Astrocyte of the cerebellum (primary cell): ENCODE measurements around the gene CACNA2D3.

Source experiments
- DNase-seq: peaks from one replicate; pipeline ENCODE4 v3.0.0-alpha.2; 2011; ENCODE audit warnings: low read depth
- H3K4me3 ChIP-seq: 2 replicates; pipeline ENCODE4 v1.5.1; 2011; ENCODE audit warnings: mild to moderate bottlenecking, low read depth, low read length, moderate library complexity
- in situ Hi-C: cut with HindIII; loops from 2 replicates; pipeline ENCODE4 v1.10.0; 2017; ENCODE audit warnings: low sequenced_read_pairs
- TF ChIP-seq, protein P1 (sequence below): IDR thresholded peaks from 2 replicates; pipeline ENCODE4 v1.5.1; 2012; ENCODE audit warnings: low read length, low read depth, moderate library complexity, mild to moderate bottlenecking; ENCODE audit errors: missing control alignments

The CACNA2D3 gene

GRCh38 chr3:54331341-54331740 is 209.0 kb downstream of the CACNA2D3 start:
- no peak for DNase-seq
- in situ Hi-C loops, result no loop called here
- TF ChIP-seq, protein P1, sequence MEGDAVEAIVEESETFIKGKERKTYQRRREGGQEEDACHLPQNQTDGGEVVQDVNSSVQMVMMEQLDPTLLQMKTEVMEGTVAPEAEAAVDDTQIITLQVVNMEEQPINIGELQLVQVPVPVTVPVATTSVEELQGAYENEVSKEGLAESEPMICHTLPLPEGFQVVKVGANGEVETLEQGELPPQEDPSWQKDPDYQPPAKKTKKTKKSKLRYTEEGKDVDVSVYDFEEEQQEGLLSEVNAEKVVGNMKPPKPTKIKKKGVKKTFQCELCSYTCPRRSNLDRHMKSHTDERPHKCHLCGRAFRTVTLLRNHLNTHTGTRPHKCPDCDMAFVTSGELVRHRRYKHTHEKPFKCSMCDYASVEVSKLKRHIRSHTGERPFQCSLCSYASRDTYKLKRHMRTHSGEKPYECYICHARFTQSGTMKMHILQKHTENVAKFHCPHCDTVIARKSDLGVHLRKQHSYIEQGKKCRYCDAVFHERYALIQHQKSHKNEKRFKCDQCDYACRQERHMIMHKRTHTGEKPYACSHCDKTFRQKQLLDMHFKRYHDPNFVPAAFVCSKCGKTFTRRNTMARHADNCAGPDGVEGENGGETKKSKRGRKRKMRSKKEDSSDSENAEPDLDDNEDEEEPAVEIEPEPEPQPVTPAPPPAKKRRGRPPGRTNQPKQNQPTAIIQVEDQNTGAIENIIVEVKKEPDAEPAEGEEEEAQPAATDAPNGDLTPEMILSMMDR, result no peak

DNA sequence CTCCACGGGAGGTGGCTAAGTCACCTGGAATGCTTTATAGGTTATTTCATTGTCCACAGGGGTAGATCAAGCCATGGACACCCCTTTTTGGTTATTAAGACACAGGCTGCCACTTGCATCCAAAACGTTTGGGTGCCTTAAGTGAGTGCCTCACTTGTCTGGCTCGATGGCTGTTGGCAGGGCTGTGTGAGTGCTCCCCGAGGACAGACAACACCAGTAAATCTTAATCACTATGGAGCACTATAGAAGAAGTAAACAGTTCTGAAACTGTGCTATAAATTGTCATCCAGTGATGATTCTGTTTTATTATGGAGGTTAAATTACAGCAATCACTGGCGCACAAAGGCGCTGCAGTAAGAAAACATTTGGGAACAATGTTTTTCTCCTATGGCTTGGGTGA is 215.5 kb downstream of the CACNA2D3 start:
- H3K4me3 ChIP-seq, result no peak overlapping the region
- in situ Hi-C loops, result no loop called here
- TF ChIP-seq, protein P1, result no peak
- DNase-seq, result no peak

More at GRCh38 chr3:54331341-54331740, 209.0 kb downstream of the CACNA2D3 start:
- H3K4me3 ChIP-seq, result no peak overlapping the region

DNA sequence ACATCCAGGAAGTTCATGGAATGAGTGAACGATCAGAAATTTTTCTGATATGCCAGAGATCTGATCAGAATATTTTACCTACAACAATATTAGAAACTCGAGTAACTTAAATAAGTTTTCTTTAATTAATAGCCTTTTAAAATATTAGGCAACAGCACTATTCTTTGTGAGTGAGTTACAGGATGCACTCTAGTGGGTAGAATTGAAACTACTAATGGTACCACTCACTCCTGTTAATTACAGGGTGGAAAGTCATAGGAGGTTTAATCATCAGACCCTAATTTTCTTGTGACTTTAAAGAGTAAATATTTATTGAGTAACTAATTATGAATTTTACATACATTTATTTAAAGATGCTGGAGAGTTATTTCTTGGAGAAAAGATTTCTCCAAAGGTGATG is 217.3 kb downstream of the CACNA2D3 start:
- no peak overlapping the region for H3K4me3 ChIP-seq
- DNase-seq, result no peak
- in situ Hi-C loops, result no loop called here
- TF ChIP-seq, protein P1, result no peak

DNA sequence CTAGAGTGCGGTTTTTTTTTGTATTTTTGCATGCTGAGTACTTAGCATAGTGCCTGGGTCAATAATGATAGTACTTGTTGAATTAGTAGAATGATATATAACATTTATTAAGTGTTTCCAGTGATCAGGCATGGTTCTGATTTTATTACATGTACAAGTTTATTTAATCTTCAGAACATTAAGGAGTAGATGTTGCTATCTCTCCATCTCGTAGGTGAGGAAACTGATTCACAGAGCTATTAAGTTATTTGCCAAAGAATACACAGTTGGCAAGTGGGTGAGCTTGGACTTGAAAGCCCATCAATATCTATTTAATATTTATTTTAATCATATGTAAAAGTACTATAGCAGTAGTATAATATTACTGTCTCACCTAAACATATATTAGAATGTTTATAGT is 219.5 kb downstream of the CACNA2D3 start:
- in situ Hi-C loops, result no loop called here
- DNase-seq, result no peak
- no peak overlapping the region for H3K4me3 ChIP-seq
- TF ChIP-seq, protein P1, result no peak

- in situ Hi-C loops, result no loop called here
- H3K4me3 ChIP-seq, result no peak overlapping the region
- TF ChIP-seq, protein P1, result no peak
- DNase-seq, result no peak
Measured at GRCh38 chr3:54342676-54343075, 220.3 kb downstream of the CACNA2D3 start.

DNA sequence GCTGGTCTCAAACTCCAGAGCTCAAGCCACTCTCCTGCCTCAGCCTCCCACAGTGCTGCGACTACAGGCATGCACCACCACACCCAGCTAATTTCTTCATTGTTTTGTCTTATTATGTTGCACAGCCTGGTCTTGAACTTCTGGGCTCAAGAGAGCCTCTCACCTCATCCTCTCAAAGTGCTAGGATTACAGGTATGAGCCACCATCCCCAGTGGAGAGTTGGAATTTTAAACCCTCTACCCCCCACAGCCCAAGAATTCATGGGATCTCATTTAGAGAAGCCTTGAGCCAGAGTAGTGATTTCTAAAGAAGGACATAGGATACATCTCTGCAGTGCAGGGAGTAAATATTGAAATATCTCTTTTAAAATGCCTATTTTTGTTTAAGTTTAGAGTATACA is 221.1 kb downstream of the CACNA2D3 start:
- DNase-seq, result no peak
- TF ChIP-seq, protein P1, result no peak

More for the DNA sequence above, 221.1 kb downstream of the CACNA2D3 start:
- no peak overlapping the region for H3K4me3 ChIP-seq
- in situ Hi-C loops, result no loop called here
